Measurements from ENCODE around the gene FZD7. TPM values are rescaled to one million over a fixed set of nuclear protein-coding genes. Genes with fewer than 3 reads are reported as not detected.
A peak's percentile ranks its signal among the peaks of the same experiment; 100 is the strongest.

Gene FZD7
- total RNA-seq, 1 donor from 2014 or later = 32.5 TPM

- no peaks in the 10 kb centered on the region for H3K9me3 ChIP-seq
- H3K27me3 ChIP-seq = no peaks in the 10 kb centered on the region
- DNase-seq (ENCODE audit: low spot score in 2 of 2) = no peak
- peak overlapping the region in 1 of 2 donors; percentile 39 for H3K4me3 ChIP-seq
- H3K36me3 ChIP-seq = no peaks in the 10 kb centered on the region
- peak overlapping the region; percentile 28 to 59 for H3K27ac ChIP-seq
- intact Hi-C loops (cut with DNase I) = no loop called here
- no peaks in the 10 kb centered on the region for H3K4me1 ChIP-seq
- no peak for TF ChIP-seq CTCF (IDR thresholded peaks at IDR 0.05)
Observed at GRCh38 chr2:202051499-202052161, 18.0 kb downstream of the FZD7 start.

- no peak for TF ChIP-seq CTCF (IDR thresholded peaks at IDR 0.05)
- Histone ChIP-seq H3K36me3 (no peaks in the 10 kb centered on the region), H3K27ac (peak overlapping the region; percentile 28 to 59), H3K27me3 (no peaks in the 10 kb centered on the region), H3K4me3 (peak overlapping the region in 1 of 2 donors; percentile 39), H3K9me3 (no peaks in the 10 kb centered on the region), H3K4me1 (no peaks in the 10 kb centered on the region)
- intact Hi-C loops (cut with DNase I) = no loop called here
- DNase-seq (ENCODE audit: low spot score in 2 of 2) = no peak
Observed at GRCh38 chr2:202052235-202052634, 18.6 kb downstream of the FZD7 start.

- DNase-seq (ENCODE audit: low spot score in 2 of 2) = no peak
- intact Hi-C loops (cut with DNase I) = no loop called here
- no peak for TF ChIP-seq CTCF (IDR thresholded peaks at IDR 0.05)
Observed at GRCh38 chr2:202054679-202055078, 21.0 kb downstream of the FZD7 start.

GRCh38 chr2:202056611-202057010, 23.0 kb downstream of the FZD7 start:
- Histone ChIP-seq H3K9me3 (no peaks in the 10 kb centered on the region), H3K27me3 (no peaks in the 10 kb centered on the region), H3K27ac (no peak overlapping the region), H3K4me1 (no peaks in the 10 kb centered on the region), H3K36me3 (no peaks in the 10 kb centered on the region), H3K4me3 (no peak overlapping the region)
- no peak for DNase-seq (ENCODE audit: low spot score in 2 of 2)
- intact Hi-C loops (cut with DNase I) = no loop called here
- TF ChIP-seq CTCF (IDR thresholded peaks at IDR 0.05) = no peak

More at GRCh38 chr2:202054679-202055078, 21.0 kb downstream of the FZD7 start:
- Histone ChIP-seq H3K27ac (no peak overlapping the region), H3K27me3 (no peaks in the 10 kb centered on the region), H3K36me3 (no peaks in the 10 kb centered on the region), H3K4me1 (no peaks in the 10 kb centered on the region), H3K9me3 (no peaks in the 10 kb centered on the region), H3K4me3 (no peak overlapping the region)

GRCh38 chr2:202060218-202060617, 26.6 kb downstream of the FZD7 start:
- Histone ChIP-seq H3K27ac (no peak overlapping the region), H3K4me3 (no peak overlapping the region), H3K9me3 (no peaks in the 10 kb centered on the region), H3K4me1 (peaks cover 0 to 9% of the 10 kb centered on the region in 2 donors), H3K36me3 (no peaks in the 10 kb centered on the region), H3K27me3 (no peaks in the 10 kb centered on the region)
- no peak for DNase-seq (ENCODE audit: low spot score in 2 of 2)
- intact Hi-C loops (cut with DNase I) = no loop called here
- peak in 1 of 3 experiments; percentile 14 for TF ChIP-seq CTCF (IDR thresholded peaks at IDR 0.05)
